Sigmoid colon (tissue), 7 donors: ENCODE results near the gene BAHCC1. TPM values are rescaled to one million over a fixed set of nuclear protein-coding genes. Genes with fewer than 3 reads are reported as not detected.
A peak's percentile ranks its signal among the peaks of the same experiment; 100 is the strongest.

Experiments
- DNase-seq: peaks from one replicate; pipeline ENCODE4 v3.0.0-alpha.2; 2019
- H3K27ac ChIP-seq, 4 donors: fragments of 200-600 bp; sonication (generic); one replicate each; pipeline ENCODE4 v1.5.1; 2016 to 2019; ENCODE audit warnings: mild to moderate bottlenecking in 1 of 4
- H3K27me3 ChIP-seq, 3 donors: fragments of 200-600 bp; sonication (generic); one replicate each; pipeline ENCODE4 v1.5.1; 2019; ENCODE audit warnings: mild to moderate bottlenecking in 1 of 3
- H3K36me3 ChIP-seq, 4 donors: fragments of 200-600 bp; sonication (generic); one replicate each; pipeline ENCODE4 v1.5.1; 2016 to 2019
- H3K4me1 ChIP-seq, 4 donors: fragments of 200-600 bp; sonication (generic); one replicate each; pipeline ENCODE4 v1.5.1; 2017 to 2019
- H3K4me3 ChIP-seq, 4 donors: fragments of 200-600 bp; sonication (generic); one replicate each; pipeline ENCODE4 v1.5.1; 2017 to 2019; ENCODE audit warnings: mild to moderate bottlenecking in 2 of 4, moderate library complexity in 1 of 4
- H3K9me3 ChIP-seq, 4 donors: fragments of 200-600 bp in 3 of 4; sonication (generic) in 3 of 4; one replicate each; pipeline versions ENCODE4 v1.5.1 to v1.6.1; 2013 to 2019
- CTCF ChIP-seq, 4 experiments: fragments of 450-650 bp in 3 of 4; fragments of 200-600 bp in 1 of 4; IDR thresholded peaks; one replicate each; pipeline ENCODE4 v1.5.1; 2016 to 2019; ENCODE audit warnings: antibody characterized with exemption in 4 of 4, mild to moderate bottlenecking in 3 of 4, moderate library complexity in 2 of 4
- EP300 ChIP-seq, 4 donors: sonication (generic); formaldehyde crosslinking; IDR thresholded peaks; one replicate each; pipeline ENCODE4 v1.6.1; 2017; ENCODE audit warnings: antibody characterized with exemption in 4 of 4
- POLR2A ChIP-seq, 2 donors: fragments of 450-650 bp; IDR thresholded peaks; one replicate each; pipeline ENCODE4 v1.6.1; 2016; ENCODE audit warnings: antibody characterized with exemption in 2 of 2, mild to moderate bottlenecking in 2 of 2, moderate library complexity in 2 of 2
- POLR2AphosphoS5 ChIP-seq, 4 donors: sonication (generic); formaldehyde crosslinking; IDR thresholded peaks; one replicate each; pipeline ENCODE4 v1.6.1; 2017; ENCODE audit warnings: antibody characterized with exemption in 4 of 4
- WGBS, 2 donors: extraction: QIAGEN DNeasy Blood & Tissue Kit; methylation state at CpG; one replicate each; pipeline ENCODE4 v1.1.7; 2013; 5-methylcytosine and 5-hydroxymethylcytosine counted together
- intact Hi-C: fragments of 100-400 bp; cut with DNase I; formaldehyde crosslinking; loops from one replicate; pipeline ENCODE4 v1.15.1; 2023
- polyA plus RNA-seq, 3 donors: library from polyadenylated mRNA; stranded (reverse); fragments of 200-250 nt; gene quantifications; one replicate each; pipeline ENCODE4 v1.2.3, GENCODE V29; 2013
- total RNA-seq, 4 donors: library from RNA; depleted of rRNA; stranded (reverse); fragments of >200 nt; gene quantifications; one replicate each; pipeline ENCODE4 v1.1.0, GENCODE V29; 2016
- donor health status: healthy with polysubstance abuse.
- donor health status: Bipolar disorder and iron deficiency.
- donor health status: healthy.

Gene BAHCC1
- total and polyA plus RNA-seq, 7 donors: 1.8 to 18.6 (median 6.4) TPM

DNA sequence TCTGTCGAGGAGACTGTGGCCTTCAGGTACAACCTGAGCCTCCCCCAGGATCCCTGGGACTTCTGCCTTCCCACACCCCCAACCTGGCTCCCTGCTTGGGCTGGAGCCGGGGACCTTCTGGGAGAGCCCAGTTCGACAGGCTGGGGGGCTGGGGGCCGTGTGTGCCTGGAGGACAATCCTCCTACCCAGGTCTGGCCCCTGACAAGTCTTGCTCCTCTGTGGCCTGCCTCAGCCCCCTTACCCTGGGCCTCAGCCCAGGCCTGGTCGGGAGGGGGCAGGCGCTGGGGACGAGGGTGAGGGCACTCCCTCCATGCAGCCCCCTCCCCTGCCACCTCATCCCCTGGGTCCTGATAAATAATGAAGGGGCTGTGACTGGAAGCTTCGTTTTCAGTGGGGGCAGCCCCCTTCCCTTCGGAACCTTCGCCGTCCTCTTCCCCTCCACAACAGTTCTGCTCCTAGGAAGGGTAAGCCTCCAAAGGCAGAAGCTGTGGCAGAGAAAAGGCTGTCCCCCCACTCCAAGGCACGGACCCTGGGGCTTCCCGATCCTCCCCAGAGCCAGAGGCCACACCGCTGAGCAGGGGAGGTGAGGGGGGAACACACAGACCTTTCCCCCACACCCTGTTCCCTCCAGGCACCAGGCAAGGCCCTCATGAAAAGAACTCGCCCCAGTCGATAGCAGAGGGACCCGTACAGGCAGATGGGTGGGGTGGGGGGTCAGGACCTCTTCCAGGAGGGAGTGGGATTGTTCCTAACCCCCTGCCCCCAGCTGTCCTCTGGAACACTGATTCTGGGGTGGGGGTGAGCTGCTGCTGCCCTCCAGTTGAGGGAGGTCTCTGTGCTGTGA lies 5.0 kb upstream of the BAHCC1 start:
- no peak for DNase-seq
- peaks cover 0 to 80% (median 69%) of the 10 kb centered on the region in 4 donors for H3K4me1 ChIP-seq
- H3K27ac ChIP-seq: peak overlapping the region; percentile 93 to 99 (median 98)
- no peaks in the 10 kb centered on the region for H3K9me3 ChIP-seq
- 80 to 85% methylated on average over 17 of the region's 17 CpGs for WGBS, 2 donors
- H3K27me3 ChIP-seq: no peaks in the 10 kb centered on the region
- H3K4me3 ChIP-seq: no peak overlapping the region
- TF ChIP-seq POLR2A (IDR thresholded peaks at IDR 0.05) (no peak), CTCF (IDR thresholded peaks at IDR 0.05) (no peak), POLR2AphosphoS5 (IDR thresholded peaks at IDR 0.05) (no peak), EP300 (IDR thresholded peaks at IDR 0.05) (no peak)
- intact Hi-C loops: loop anchor here (5.0 kb wide), 1 partner anchor 93 kb away; the partner anchor contains the start of gene SLC38A10
- no peaks in the 10 kb centered on the region for H3K36me3 ChIP-seq

DNA sequence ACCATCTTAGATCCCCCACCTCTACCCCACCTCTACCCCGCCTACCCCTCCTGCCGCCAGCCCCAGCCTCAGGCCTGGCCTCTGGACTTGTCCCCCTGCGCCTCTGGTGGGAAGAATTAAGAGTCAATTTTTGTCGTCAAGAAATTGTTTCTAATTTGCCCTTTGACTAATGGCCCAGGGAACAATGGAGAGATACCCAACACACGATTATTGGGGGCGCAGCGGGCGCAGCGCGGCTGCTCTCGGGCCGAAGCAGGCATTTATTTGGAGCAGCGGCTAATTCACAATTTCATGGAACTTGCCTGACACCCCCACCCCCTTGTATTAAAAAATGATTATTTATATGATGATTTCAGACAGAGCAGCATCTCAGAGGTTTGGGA lies 4.4 kb upstream of the BAHCC1 start:
- Histone ChIP-seq H3K27ac (peak overlapping the region; percentile 93 to 99 (median 98)), H3K4me1 (peaks cover 0 to 74% (median 63%) of the 10 kb centered on the region in 4 donors), H3K27me3 (no peaks in the 10 kb centered on the region), H3K9me3 (no peaks in the 10 kb centered on the region), H3K36me3 (no peaks in the 10 kb centered on the region), H3K4me3 (no peak overlapping the region)
- WGBS, 2 donors: 90 to 95% methylated on average over 13 of the region's 13 CpGs
- no peak for DNase-seq
- intact Hi-C loops: loop anchor here (5.0 kb wide), 1 partner anchor 94 kb away; the partner anchor contains the start of gene SLC38A10
- TF ChIP-seq POLR2A (IDR thresholded peaks at IDR 0.05) (no peak), CTCF (IDR thresholded peaks at IDR 0.05) (no peak), POLR2AphosphoS5 (IDR thresholded peaks at IDR 0.05) (no peak), EP300 (IDR thresholded peaks at IDR 0.05) (no peak)

GRCh38 chr17:81391293-81391935 lies 3.8 kb upstream of the BAHCC1 start:
- DNase-seq: no peak
- no peaks in the 10 kb centered on the region for H3K9me3 ChIP-seq
- peak overlapping the region in 3 of 4 donors; percentile 73 to 84 (median 75) for H3K4me3 ChIP-seq
- TF ChIP-seq CTCF (IDR thresholded peaks at IDR 0.05) (no peak), POLR2A (IDR thresholded peaks at IDR 0.05) (no peak), EP300 (IDR thresholded peaks at IDR 0.05) (no peak), POLR2AphosphoS5 (IDR thresholded peaks at IDR 0.05) (no peak)
- intact Hi-C loops: loop anchor here (5.0 kb wide), 1 partner anchor 94 kb away; the partner anchor contains the start of gene SLC38A10
- peaks cover 0 to 68% (median 58%) of the 10 kb centered on the region in 4 donors for H3K4me1 ChIP-seq
- H3K27me3 ChIP-seq: no peaks in the 10 kb centered on the region
- no peaks in the 10 kb centered on the region for H3K36me3 ChIP-seq
- H3K27ac ChIP-seq: peak overlapping the region; percentile 93 to 99 (median 98)
- WGBS, 2 donors: 66 to 74% methylated on average over 10 of the region's 10 CpGs

DNA sequence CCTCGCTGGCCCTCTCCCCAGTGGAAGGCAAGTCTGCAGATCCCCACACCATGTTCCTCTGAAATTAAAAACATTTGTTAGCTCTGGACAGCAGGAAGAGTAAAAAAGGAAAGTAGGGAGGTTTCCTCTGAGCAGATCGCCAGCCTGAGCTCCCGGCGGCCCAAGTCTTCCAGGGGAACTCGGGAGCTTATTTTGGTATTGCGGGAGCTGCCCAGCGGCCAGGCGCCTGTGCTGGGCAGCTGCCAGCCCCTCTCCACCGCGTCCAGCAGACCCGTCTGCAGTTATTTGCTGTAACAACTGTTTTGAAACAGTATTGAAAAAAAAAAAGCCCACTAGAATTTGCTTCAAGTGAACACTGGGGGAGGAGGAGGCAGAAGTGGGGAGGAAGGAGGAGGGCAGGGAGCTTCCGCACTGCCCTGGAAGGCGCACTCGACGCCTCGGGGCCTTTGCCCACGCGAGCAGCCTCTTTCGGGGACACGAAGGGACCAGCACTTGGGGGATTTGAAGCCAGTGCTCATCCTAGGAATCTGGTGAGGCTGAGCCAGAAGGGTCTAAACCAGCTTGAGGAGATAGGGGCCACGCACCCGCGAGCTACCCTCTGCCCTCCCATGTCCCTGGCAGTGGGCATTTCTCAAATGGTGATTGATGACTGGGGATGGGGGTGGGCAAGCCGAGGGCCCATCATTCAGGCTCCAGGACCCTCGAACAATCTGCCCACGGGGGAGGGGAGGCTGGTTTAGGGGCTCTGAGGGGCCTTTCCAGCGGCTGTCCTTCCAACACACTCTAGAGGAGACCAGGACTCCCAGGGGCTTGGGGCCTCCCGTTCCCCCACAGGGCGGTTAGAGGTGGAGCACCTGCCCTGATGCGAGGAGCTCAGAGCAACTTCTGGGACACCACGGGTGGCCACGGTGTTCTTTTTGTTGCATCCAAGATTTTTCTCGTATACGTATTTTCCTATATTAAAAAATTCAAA lies 3.0 kb upstream of the BAHCC1 start:
- peaks cover 0 to 65% (median 55%) of the 10 kb centered on the region in 4 donors for H3K4me1 ChIP-seq
- peak overlapping the region; percentile 73 to 84 (median 80) for H3K4me3 ChIP-seq
- WGBS, 2 donors: 24 to 40% methylated on average over 34 of the region's 34 CpGs
- peak; percentile 90 for DNase-seq
- intact Hi-C loops: loop anchor here (5.0 kb wide), 1 partner anchor 95 kb away; the partner anchor contains the start of gene SLC38A10
- peak overlapping the region; percentile 93 to 99 (median 98) for H3K27ac ChIP-seq
- no peaks in the 10 kb centered on the region for H3K9me3 ChIP-seq
- no peaks in the 10 kb centered on the region for H3K36me3 ChIP-seq
- TF ChIP-seq POLR2AphosphoS5 (IDR thresholded peaks at IDR 0.05): peak; percentile 54 to 80 (median 59)
- TF ChIP-seq POLR2A (IDR thresholded peaks at IDR 0.05): no peak
- no peak for TF ChIP-seq CTCF (IDR thresholded peaks at IDR 0.05)
- TF ChIP-seq EP300 (IDR thresholded peaks at IDR 0.05): no peak
- H3K27me3 ChIP-seq: no peaks in the 10 kb centered on the region
